H1 (cell line): Measurements from ENCODE around the gene PRDX5. TPM values are rescaled to one million over a fixed set of nuclear protein-coding genes. Genes with fewer than 3 reads are reported as not detected.
A peak's percentile ranks its signal among the peaks of the same experiment; 100 is the strongest.

Source experiments
- BACH1 ChIP-seq: IDR thresholded peaks from 2 replicates; pipeline ENCODE4 v1.6.1; 2012; ENCODE audit warnings: low read length, improper control_type of control experiment
- CTBP2 ChIP-seq: IDR thresholded peaks from 2 replicates; pipeline ENCODE4 v1.7.0; 2011; ENCODE audit warnings: borderline replicate concordance, mild to moderate bottlenecking, moderate library complexity, mixed read lengths, low read length; ENCODE audit not compliant: insufficient read depth, insufficient read length
- HDAC6 ChIP-seq: IDR thresholded peaks from one replicate; pipeline ENCODE4 v1.7.1; 2012; ENCODE audit warnings: low read depth, mild to moderate bottlenecking, inconsistent platforms, low read length, moderate library complexity
- KDM4A ChIP-seq: IDR thresholded peaks from one replicate; pipeline ENCODE4 v1.7.1; 2012; ENCODE audit warnings: low read depth, mild to moderate bottlenecking, moderate library complexity, low read length, inconsistent platforms; ENCODE audit not compliant: severe bottlenecking
- POLR2AphosphoS5 ChIP-seq: IDR thresholded peaks from 2 replicates; pipeline ENCODE4 v1.6.1; 2011; ENCODE audit warnings: low read depth, low read length
- RXRA ChIP-seq: IDR thresholded peaks from 2 replicates; pipeline ENCODE4 v1.6.1; 2011; ENCODE audit warnings: low read depth, mild to moderate bottlenecking, low read length, moderate library complexity; ENCODE audit not compliant: insufficient read depth
- SIN3A ChIP-seq, 2 experiments: IDR thresholded peaks in 1 of 2; conservative IDR thresholded peaks in 1 of 2; 2 replicates each; pipeline ENCODE4 v1.6.1; 2011 to 2012; ENCODE audit warnings: low read length in 2 of 2, improper control_type of control experiment in 1 of 2, low read depth in 1 of 2, mild to moderate bottlenecking in 1 of 2
- SIRT6 ChIP-seq: IDR thresholded peaks from one replicate; pipeline ENCODE4 v1.7.1; 2012; ENCODE audit warnings: low read length, inconsistent platforms
- SP4 ChIP-seq: IDR thresholded peaks from 2 replicates; pipeline ENCODE4 v1.6.1; 2012; ENCODE audit warnings: low read length, inconsistent platforms
- TBP ChIP-seq: IDR thresholded peaks from 2 replicates; pipeline ENCODE4 v1.6.1; 2011; ENCODE audit warnings: low read depth, low read length, improper control_type of control experiment
- TCF12 ChIP-seq: IDR thresholded peaks from 2 replicates; pipeline ENCODE4 v1.6.1; 2011; ENCODE audit warnings: low read depth, mild to moderate bottlenecking, low read length
- YY1 ChIP-seq: IDR thresholded peaks from 2 replicates; pipeline ENCODE4 v1.6.1; 2011; ENCODE audit warnings: low read depth, mild to moderate bottlenecking, low read length
- polyA plus RNA-seq, 7 experiments: library from polyadenylated mRNA; depleted of rRNA in 3 of 7; stranded (reverse) in 5 of 7; unstranded in 2 of 7; fragments of >200 nt in 5 of 7; fragments of 200-250 nt in 2 of 7; gene quantifications; 1 replicate in 5 of 7; 2 replicates in 1 of 7; 4 replicates in 1 of 7; pipeline versions ENCODE4 v1.2.1 to v1.2.3, GENCODE V29; 2011 to 2013; ENCODE audit warnings: missing spikeins in 2 of 7, mixed read lengths in 2 of 7
- total RNA-seq: library from RNA; stranded (reverse); fragmentation: NEBNext Ultra II Directional; extraction: Animal tissue kit (Norgen Biotek cat#: 25700); gene quantifications from 2 replicates; pipeline ENCODE4 v1.2.1, GENCODE V29; 2021
- TF ChIP-seq, protein P1 (sequence below): IDR thresholded peaks from 2 replicates; pipeline ENCODE4 v1.6.1; 2012; ENCODE audit warnings: inconsistent platforms

PRDX5 gene
- total and polyA plus RNA-seq, 2 of the 8 experiments (the other 6 are each of a cell fraction or from before 2014, with no cell fraction given) = 201 to 582 TPM

DNA sequence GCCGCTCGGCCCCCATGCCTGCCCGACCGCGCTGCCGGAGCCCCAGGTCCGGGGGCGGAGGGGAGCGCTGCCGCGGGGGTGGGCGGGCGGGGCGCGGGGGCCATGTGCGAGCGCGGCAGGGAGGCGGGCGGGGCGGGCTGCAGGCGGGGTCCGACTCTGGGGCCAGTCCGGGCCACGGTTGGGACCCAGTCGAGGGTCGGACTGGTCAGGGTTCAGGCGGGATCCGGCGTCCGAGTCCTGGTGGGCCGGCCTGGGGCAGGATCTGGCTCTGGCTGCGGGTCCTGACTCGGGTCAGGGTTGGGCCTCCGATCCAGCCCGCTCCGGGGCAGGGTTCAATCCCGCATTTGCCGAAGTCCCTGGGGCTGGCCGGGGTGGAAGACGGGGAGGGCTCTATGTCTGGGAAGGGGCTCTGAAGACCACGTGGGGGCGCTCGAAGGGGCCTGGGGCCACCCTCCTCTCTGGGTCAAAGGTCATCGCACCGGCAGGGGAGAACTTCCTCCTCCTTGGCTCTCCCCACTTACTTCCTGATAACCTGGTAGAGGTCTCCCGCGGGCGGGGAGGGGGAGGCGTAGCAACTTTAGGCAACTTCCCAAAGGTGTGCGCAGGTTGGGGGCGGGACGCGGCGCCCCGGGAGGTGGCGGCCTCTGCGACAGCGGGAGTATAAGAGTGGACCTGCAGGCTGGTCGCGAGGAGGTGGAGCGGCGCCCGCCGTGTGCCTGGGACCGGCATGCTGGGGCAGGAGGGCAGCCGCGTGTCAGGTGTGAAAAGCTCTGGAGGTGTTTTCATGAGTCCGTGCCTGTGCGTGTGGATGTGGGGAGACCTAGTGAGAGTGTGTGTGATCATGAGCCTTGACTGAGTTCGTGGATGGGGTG, 12.0 kb upstream of the PRDX5 start (continued):
- TF ChIP-seq SIRT6 (no peak), BACH1 (0 out of 2 replicates have a peak, but pooled peaks have one; percentile 11), TCF12 (no peak), KDM4A (peak; percentile 37), CTBP2 (no peak), YY1 (0 out of 2 replicates have a peak, but pooled peaks have one; percentile 35), RXRA (0 out of 2 replicates have a peak, but pooled peaks have one; percentile 52), SP4 (no peak), SIN3A (conservative IDR thresholded peaks at IDR 0.05 in 1 of 2, IDR thresholded peaks at IDR 0.05 in 1 of 2; ENCODE audit: low read depth in 1 of 2, low read length in 2 of 2) (peak in 1 of 2 experiments; percentile 87; a peak in 2 of 4 replicates), HDAC6 (no peak), POLR2AphosphoS5 (0 out of 2 replicates have a peak, but pooled peaks have one; percentile 38), TBP (no peak)
- TF ChIP-seq, protein P1, sequence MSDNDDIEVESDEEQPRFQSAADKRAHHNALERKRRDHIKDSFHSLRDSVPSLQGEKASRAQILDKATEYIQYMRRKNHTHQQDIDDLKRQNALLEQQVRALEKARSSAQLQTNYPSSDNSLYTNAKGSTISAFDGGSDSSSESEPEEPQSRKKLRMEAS = peak; percentile 55; the same call in 1 of the 2 replicates
